GM19193 (cell line): Measurements from ENCODE around the gene ISG15.
A peak's percentile ranks its signal among the peaks of the same experiment; 100 is the strongest.

Experiments
- POLR2A ChIP-seq: IDR thresholded peaks from 4 replicates; pipeline ENCODE4 v1.6.1; 2011; ENCODE audit not compliant: insufficient read depth, insufficient read length; ENCODE audit errors: extremely low read depth

The ISG15 gene

DNA sequence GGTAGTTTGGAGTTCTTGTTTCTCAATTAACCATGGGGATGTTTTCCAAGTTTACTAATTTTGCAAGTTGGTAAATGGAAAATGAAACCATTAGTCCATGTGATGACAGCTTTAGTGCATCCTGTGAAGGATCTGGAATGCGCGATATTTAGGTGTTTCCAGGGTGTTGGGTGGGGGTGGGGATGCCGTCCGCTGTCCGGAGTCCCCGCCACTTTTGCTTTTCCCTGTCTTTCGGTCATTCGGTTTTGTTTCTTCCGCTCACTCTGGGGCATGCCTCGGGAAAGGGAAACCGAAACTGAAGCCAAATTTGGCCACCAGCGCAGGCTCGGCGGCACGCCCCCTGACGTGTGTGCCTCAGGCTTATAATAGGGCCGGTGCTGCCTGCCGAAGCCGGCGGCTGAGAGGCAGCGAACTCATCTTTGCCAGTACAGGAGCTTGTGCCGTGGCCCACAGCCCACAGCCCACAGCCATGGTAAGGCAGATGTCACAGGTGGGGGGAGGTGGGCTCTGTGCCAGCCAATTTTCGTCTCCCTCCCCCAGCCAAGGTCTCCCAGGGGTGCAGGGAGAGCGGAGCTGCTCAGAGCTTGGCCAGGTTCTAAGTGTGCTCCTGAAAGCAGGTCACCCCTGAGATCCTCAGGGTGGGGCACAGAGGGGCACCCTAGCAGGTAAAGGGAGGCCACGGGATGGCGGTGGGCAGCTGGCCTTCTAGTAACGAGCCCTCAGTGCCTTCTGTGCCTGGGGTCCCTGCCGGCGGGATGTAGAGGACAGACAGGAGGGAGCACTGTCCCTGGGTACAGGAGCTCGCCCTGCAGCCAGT is at the start of gene ISG15:
ISG15 (plus strand) TSS at position 393 of the 817 bp plus-strand sequence; CDS start at position 470, 77 bp downstream.
- peak; percentile 97 for TF ChIP-seq POLR2A

DNA sequence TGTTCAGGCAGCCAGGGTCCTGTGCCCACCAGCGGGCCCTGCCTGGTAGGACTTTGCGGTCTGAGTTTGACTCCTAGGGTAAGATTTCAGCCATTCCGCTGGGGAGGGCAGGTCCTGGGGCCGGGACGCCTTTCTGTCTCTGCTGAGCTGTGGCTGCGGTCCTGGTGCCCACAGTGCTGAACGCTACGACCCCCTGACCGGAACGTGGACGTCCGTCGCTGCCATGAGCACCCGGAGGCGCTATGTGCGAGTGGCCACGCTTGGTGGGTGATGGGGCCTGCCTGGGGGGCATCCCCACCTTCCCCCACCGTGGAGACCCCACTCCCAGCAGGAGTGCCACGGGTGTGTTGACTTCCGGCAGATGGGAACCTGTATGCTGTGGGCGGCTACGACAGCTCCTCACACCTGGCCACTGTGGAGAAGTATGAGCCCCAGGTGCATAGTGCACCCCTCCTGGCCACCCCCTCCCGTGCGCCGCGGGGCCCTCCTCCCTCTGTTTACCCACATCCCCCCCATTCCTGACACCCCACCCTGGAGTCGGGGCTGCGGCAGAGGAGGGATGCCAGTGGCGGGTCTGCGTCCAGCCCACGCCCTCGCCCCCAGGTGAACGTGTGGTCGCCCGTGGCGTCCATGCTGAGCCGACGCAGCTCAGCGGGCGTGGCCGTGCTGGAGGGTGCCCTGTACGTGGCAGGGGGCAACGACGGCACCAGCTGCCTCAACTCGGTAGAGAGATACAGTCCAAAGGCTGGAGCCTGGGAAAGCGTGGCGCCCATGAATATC is 49.4 kb upstream of the ISG15 start:
- TF ChIP-seq POLR2A = no peak

DNA sequence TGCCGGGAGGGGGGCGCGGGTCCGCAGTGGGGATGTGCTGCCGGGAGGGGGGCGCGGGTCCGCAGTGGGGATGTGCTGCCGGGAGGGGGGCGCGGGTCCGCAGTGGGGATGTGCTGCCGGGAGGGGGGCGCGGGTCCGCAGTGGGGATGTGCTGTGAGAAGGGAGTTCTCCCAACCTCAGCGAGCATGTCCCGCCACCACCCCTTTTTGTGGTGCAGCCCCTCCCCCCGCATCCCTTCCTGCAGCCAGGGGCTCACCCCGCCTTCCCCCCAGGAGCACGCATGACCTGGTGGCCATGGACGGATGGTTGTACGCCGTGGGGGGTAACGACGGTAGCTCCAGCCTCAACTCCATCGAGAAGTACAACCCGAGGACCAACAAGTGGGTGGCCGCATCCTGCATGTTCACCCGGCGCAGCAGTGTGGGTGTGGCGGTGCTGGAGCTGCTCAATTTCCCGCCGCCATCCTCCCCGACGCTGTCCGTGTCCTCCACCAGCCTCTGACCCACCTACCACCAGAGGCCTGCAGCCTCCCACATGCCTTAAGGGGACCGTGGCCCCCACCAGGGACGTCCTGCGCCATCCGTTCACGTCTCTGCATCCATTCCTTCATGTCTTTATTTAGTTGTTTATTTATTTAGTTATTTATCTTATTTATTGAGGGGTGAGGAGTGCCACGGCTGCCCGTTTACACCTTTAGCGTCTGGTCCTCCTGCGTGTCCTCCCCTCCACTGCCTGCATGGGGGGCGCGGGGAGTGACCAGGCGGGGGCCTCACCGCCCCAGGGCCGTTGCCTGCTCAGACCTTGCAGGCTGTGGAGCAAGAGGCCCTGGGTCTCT is 48.4 kb upstream of the ISG15 start:
- no peak for TF ChIP-seq POLR2A

DNA sequence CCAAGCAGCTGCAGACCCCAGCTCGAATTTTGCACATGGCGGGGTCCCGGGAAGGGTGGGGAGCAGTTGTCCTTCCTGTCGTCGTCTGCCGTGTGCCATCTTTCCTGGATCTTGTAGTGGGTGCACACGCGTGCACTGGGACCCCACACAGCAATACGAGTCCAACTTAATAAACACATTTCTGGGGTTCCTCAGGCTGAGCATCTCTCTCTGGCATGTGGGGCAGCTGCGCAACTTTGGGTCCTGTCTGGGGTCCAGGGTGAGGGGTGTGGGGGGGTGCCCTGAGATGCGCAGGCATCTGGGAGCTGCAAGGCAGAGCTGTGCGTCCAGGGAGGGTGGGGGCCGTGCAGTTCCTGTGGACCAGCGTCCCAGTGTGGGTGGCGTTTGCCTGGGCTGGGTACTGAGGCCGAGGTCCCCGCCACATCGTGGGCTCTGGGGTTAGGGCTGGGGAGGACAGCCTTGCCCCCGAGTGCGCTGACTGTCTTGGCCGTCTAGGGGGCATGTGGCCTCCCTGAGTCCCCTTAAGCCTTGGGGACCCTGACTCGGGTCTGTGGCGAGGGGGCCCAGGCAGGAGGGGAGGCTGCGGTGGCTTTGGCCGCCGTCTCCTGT is 47.7 kb upstream of the ISG15 start:
- no peak for TF ChIP-seq POLR2A

DNA sequence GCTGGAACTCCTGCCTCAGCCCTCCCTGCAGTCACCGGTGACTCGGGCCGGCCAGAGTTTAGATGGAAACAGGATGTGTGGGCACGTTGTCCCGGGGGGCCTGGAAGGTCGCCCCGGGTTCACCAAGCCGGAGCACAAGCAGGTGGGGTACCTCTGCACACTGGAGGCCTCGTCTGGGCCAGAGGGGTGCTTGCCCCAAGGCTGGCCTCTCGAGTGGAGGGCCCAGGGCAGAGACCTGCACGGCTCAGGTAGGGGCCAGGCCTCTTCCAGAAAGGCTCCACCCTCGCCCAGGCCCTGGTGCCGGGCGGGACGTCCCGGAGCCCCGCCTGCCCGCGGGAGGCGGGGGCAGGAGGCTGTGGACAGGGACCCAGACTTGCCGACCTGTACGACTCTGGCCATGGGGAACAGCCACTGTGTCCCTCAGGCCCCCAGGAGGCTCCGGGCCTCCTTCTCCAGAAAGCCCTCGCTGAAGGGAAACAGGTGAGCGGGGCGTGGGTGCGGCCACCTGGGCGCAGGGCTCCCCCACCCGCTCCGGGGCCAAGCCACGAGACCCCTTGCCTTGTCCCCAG is 47.1 kb upstream of the ISG15 start, which contains the start of gene PLEKHN1:
PLEKHN1 (plus strand) TSS at position 348 of the 569 bp plus-strand sequence; CDS start at position 398, 50 bp downstream.
- TF ChIP-seq POLR2A = no peak

DNA sequence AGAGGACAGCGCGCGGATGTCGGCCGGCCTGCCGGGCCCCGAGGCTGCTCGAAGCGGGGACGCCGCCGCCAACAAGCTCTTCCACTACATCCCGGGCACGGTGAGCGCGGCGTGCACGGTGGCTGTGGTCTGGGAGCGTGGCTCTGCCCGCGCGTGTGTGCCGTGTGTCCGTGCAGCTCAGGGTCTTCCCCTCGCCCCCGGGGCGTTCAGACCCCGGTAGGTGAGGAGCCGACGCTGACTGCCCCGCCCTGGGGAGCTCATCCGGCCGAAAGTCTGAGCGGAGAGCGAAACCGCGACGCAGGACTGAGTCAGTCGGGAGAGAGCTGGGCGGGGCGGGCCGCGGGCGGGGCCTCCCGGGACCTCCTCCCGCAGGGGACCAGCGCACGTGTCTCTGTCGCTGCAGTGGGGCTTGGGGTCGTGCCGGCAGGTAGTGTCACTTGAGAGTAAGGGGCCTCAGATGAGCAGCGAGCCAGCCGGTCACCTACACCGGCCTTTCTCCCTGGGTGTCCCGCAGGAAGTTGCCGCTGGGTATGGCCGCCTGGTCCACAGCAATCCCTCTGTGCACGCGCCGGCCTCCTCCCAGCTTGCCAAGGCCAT is 46.5 kb upstream of the ISG15 start:
- TF ChIP-seq POLR2A = peak; percentile 45

DNA sequence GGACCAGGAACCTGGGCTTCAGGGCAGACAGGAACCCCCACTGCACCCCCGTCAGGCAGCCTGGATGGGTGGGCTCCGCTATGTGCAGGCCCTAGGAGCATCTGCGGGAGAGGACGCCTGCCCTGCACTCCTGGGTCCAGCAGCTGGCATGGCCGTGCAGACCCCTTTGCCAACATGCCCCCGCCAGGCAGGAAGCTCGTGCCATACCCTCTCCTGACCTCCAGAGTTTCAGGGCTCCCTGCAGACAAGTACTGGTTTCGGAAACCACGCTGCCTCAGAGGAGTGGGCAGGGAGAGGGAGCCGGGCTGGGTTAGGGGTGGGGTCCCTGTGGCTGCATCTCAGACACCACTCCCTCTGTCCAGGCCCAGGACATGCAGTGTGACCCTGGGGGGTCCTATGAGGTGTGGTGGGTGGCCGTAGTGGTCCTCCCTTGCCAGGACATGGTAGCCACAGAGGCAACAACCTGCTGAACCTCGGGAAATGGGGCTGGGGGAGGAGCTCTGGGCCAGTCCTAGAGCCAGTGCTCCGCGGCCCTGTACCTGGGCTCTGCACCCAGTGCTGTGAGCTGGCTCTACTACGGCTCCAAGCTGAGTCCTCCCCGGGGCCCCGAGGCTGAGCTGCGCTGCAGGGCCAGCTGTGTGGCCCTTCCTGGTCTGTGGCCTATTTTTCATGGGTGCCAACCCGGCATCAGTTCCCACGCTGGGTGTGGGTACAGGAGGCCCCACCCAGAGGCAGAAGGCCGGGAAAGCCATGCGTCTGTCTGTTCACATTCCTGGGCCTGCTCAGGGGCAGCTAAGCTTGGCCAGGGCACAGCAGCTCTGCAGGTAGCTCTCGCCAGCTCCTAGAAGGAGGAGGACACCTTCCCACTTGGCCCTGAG is 45.6 kb upstream of the ISG15 start:
- TF ChIP-seq POLR2A = no peak

DNA sequence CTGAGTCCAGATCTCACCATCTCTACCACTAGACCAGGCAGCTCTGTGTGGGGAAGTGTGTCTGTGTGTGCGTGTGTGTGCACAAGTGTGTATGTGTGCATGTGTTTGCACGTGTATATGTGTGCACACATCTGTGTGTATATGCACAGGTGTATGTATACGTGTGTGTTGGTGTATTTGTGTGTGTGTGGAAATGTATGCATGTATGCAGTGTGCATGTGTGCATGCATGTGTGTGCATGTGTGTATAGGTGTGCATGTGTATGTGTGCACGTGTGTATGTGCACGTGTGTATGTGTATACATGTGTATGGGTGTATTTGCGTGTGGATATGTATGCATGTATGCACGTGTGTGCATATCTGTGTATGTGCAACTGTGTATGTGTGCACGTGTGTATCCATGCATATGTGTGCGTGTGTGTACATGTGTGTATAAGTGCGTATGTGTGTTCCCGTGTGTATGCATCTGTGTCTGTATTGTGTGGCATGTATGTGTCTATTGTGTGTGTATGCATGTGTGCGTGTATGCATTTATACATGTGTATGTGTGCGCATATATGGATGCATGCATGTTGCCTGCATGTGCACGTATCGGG is 43.9 kb upstream of the ISG15 start:
- no peak for TF ChIP-seq POLR2A

DNA sequence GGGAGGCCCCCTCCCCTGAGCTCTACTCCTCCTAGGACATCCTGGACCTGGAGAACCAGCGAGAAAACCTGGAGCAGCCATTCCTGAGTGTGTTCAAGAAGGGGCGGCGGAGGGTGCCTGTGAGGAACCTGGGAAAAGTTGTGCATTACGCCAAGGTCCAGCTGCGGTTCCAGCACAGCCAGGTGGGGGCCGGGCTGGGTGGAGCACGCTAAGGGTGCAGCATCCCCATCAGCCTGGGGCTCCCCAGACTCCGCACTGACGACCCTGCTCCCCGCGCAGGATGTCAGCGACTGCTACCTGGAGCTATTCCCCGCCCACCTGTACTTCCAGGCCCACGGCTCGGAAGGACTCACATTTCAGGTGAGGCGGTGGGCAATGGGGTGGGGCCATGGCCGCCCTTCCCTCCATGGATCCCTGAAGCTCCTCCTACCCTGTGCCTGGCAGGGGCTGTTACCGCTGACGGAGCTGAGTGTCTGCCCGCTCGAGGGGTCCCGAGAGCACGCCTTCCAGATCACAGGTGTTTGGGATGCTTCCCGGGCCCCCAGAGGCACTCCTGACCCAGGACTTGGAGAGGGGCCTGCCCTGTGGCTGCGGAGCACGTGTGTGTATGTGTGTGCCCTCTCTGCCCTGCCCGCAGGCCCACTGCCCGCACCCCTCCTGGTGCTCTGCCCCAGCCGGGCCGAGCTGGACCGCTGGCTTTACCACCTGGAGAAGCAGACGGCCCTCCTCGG is 42.9 kb upstream of the ISG15 start:
- no peak for TF ChIP-seq POLR2A

DNA sequence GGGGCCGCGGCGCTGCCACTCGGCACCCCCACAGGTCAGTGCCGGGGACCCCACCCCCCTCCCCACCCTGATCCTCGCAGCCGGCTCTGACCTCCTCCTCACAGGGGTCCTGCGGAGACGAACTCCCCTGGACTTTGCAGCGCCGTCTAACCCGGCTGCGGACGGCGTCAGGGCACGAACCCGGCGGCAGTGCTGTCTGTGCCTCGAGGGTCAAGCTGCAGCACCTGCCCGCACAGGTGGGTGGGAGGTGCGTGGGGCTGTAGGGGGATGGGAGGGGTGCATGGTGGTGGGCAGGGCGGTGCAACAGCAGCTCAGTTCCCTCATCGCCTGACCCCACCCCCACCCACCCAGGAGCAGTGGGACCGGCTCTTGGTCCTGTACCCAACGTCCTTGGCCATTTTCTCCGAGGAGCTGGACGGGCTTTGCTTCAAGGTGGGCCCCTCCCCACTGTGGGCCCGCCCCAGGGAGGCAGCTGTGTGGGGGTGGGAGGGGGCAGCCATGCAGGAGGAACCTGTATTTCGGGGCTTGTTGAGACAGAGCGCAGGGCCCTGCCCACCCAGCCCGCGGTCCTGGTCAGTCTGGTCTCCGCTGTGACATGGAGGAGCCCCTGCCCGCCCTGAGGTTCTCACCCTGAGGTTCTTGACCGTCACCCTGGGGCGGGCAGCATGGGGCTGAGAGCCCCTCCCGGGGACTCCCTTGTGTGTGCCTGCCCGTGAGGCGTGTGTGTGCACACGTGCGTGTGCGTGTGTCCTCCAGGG is 42.1 kb upstream of the ISG15 start:
- no peak for TF ChIP-seq POLR2A

DNA sequence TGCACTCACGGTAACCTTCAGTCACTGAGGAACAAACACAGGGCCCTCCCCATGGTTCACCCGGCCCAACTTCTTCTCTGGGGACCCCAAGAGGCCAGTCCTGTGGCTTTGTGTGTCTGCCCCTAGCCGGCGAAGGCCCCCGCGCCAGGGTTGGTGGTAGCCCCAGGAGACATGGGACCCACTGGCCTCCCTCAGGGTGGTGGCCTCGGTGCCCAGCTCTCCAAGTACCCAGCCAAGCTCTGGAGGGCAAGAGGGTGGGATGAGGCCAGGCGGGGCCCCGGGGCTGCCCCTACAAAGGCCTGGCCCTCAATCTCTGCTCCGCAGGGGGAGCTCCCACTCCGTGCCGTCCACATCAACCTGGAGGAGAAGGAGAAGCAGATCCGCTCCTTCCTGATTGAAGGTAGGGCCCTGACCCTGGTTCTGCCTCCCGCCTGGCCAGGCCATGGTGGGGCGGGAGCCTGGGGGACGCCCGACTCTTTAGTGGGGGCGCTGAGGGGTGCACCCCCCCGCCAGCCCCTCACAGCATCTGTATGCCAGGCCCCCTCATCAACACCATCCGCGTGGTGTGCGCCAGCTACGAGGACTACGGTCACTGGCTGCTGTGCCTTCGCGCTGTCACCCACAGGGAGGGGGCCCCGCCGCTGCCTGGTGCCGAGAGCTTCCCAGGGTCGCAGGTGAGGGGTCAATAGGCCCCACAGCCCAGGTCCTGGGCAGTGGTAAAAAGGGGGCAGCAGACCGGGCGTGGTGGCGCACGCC is 41.4 kb upstream of the ISG15 start:
- TF ChIP-seq POLR2A = no peak
